D721Med (cell line): Measurements from ENCODE around the gene ROR2.

Experiments used
- DNase-seq: peaks from one replicate; pipeline ENCODE4 v3.0.0; 2011; ENCODE audit warnings: low spot score; ENCODE audit not compliant: insufficient read length
- FAIRE-seq: peaks from 2 replicates; lab custom pipeline; 2011; peaks lifted over from hg19 to GRCh38; lab: Jason Lieb, UNC
- CTCF ChIP-seq: IDR thresholded peaks from 2 replicates; pipeline ENCODE4 v1.5.1; 2012; ENCODE audit warnings: mild to moderate bottlenecking, control low read depth; ENCODE audit not compliant: insufficient read depth; ENCODE audit errors: missing control alignments

Gene ROR2

GRCh38 chr9:91817493-91818224 lies 132.4 kb downstream of the ROR2 start:
- DNase-seq (no peak), FAIRE-seq (no peak)
- TF ChIP-seq CTCF, result no peak

DNA sequence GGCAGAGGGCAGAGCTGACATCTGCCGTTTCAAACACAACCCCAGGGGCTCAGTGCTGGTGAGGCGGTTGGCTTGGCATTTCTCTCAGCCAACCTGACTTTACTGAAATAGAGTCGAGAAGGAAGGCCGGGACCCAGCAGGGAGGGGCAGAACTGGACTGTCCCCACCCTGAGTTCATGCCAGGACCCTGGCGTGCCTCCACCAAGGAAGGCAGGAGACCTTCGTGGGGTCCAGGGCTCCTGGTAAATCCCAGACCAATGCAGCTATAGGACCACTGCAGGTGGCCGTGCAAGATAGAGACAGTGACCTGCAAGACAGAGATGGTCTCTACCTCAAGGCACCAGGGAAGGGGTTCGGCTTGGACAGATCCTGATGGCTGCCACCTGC lies 132.9 kb downstream of the ROR2 start:
- TF ChIP-seq CTCF, result no peak
- FAIRE-seq, result no peak
- no peak for DNase-seq

GRCh38 chr9:91816356-91816755 lies 133.7 kb downstream of the ROR2 start:
- DNase-seq (no peak), FAIRE-seq (no peak)
- TF ChIP-seq CTCF, result no peak

DNA sequence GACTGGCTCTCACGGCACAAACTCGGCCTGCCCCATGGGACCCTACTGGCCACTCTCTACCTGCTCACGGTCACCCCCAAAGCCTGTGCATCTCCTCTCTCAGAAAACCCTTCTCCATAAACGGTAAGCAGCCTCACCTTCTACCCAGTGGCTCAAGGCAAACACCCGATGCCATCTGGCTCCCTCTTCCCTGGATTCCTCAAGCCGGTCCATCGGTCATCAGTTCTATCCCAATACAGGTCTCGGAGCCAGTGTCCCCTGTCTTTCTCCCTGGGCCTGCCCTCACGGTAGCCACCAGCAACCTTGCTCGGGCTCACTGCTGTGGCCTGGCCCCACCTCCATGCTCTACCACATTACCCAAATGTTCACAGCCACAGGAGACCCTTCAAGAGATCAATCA lies 134.1 kb downstream of the ROR2 start:
- TF ChIP-seq CTCF, result no peak
- DNase-seq, result no peak
- FAIRE-seq, result no peak

GRCh38 chr9:91814753-91815152 lies 135.3 kb downstream of the ROR2 start:
- no peak for TF ChIP-seq CTCF
- FAIRE-seq (no peak), DNase-seq (no peak)

GRCh38 chr9:91814201-91814600 lies 135.8 kb downstream of the ROR2 start:
- no peak for TF ChIP-seq CTCF
- no peak for FAIRE-seq

GRCh38 chr9:91813176-91813795 lies 136.7 kb downstream of the ROR2 start:
- FAIRE-seq (no peak), DNase-seq (no peak)
- TF ChIP-seq CTCF, result no peak

More at GRCh38 chr9:91814201-91814600, 135.8 kb downstream of the ROR2 start:
- DNase-seq, result no peak
